Measurements from ENCODE around the gene ZBTB17. TPM values are rescaled to one million over a fixed set of nuclear protein-coding genes. Genes with fewer than 3 reads are reported as not detected.
"Not testable (repeated sequence)": the region's sequence is repeated elsewhere in the genome, so short reads cannot be mapped to it uniquely, and the experiment has no call there.

ZBTB17 gene
- total RNA-seq, 2 donors from 2014 or later = 28.2 to 50.8 TPM

DNA sequence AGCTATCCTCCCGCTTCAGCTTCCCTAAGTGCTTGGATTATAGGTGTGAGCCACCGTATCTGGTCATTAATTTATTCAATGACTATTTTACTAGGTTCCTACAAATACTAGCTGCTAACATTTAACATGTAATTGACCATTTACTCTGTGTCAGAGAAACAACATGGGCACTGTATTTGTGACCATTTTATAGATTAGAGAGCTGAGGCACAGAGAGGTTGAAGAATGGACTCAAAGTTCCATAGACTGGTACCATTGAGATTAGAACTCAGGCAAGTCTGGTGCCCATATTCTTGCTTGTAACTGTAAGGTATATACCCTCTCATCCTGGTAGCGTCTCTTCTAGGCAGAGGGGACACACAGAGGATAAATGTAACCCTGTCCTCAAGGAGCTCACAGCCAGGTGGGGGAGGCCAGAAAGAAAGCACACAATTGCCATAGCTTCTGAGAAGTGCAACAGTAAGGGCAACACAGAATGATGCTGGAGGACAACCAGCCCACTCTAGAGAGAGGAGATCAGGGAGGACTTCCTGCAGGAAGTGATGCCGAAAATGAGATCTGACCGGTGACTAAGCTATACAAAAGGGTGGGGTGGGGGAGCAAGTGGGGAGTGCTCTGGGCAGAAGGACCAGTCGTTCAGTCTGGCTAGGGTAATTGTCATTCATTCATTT lies 31.9 kb upstream of the ZBTB17 start:
- WGBS = 74% methylated on average over 6 of the region's 6 CpGs
- H3K27ac ChIP-seq = no peak overlapping the region
- no peaks in the 10 kb centered on the region for H3K9me3 ChIP-seq
- DNase-seq (ENCODE audit: low spot score) = no peak
- H3K4me1 ChIP-seq (replicated peaks) = no peaks in the 10 kb centered on the region
- TF ChIP-seq POLR2AphosphoS5 (IDR thresholded peaks at IDR 0.05) = no peak
- TF ChIP-seq CTCF (IDR thresholded peaks at IDR 0.05) = no peak
- TF ChIP-seq POLR2A (IDR thresholded peaks at IDR 0.05) = no peak
- H3K36me3 ChIP-seq = no peaks in the 10 kb centered on the region
- intact Hi-C loops (cut with DNase I) = loop anchor here (5.0 kb wide), 1 partner anchor 49 kb away; no protein-coding TSS in a partner anchor
- no peaks in the 10 kb centered on the region for H3K27me3 ChIP-seq (replicated peaks; ENCODE audit: insufficient read depth)
- no peak overlapping the region for H3K4me3 ChIP-seq

DNA sequence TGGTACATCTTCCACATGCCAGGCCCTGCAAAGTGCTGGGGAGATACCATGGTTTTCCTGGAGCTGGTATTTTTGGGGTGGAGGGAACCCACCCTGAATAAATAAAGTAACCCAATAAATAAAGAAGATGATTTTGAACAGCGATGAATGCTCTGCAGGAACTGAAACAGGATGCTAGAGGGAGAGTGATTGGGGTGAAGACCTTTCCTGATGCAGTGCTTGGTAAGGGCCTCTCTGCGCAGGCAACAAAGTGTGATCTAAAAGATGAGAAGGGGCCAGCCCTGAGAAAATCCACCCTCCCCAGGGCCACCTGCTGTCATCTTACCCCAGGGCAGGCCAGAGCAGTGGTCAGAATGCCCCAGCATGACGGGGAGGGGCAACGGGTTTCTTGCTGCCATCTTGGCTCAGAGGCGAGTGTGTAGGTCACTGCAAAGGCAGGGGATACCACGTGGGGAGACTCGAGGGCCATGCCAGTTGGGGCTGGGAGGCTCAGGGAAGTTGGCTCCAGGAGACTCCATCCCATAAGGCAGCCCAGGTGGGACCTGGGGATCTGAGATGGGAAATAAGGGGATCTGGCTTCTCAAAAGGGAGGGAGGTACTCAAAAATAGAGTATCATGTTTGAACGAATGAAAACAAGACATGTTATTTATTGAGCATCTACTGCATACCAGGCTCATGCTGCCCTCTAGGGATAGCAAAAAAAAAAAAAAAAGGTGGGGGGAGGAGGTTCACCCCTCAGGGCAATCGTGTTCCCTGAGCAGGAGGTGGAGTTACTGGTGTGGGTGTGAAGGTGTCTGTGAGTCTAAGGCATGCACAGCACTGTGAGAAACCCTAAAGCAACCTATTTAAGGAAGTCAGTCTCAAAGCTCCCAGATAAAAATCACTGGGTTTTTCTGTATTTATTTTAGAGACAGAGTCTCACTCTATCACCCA lies 30.9 kb upstream of the ZBTB17 start:
- Histone ChIP-seq H3K4me3 (no peak overlapping the region), H3K27ac (no peak overlapping the region), H3K9me3 (no peaks in the 10 kb centered on the region), H3K27me3 (replicated peaks; ENCODE audit: insufficient read depth) (no peaks in the 10 kb centered on the region), H3K4me1 (replicated peaks) (no peaks in the 10 kb centered on the region), H3K36me3 (no peaks in the 10 kb centered on the region)
- no peak for TF ChIP-seq POLR2AphosphoS5 (IDR thresholded peaks at IDR 0.05)
- no peak for TF ChIP-seq POLR2A (IDR thresholded peaks at IDR 0.05)
- TF ChIP-seq CTCF (IDR thresholded peaks at IDR 0.05) = no peak
- intact Hi-C loops (cut with DNase I) = loop anchor here (5.0 kb wide), 1 partner anchor 50 kb away; no protein-coding TSS in a partner anchor
- no peak for DNase-seq (ENCODE audit: low spot score)
- 61% methylated on average over 9 of the region's 9 CpGs for WGBS

GRCh38 chr1:16006010-16006409 lies 30.1 kb upstream of the ZBTB17 start:
- WGBS = 78% methylated on average over 11 of the region's 11 CpGs
- no peaks in the 10 kb centered on the region for H3K4me1 ChIP-seq (replicated peaks)
- no peaks in the 10 kb centered on the region for H3K27me3 ChIP-seq (replicated peaks; ENCODE audit: insufficient read depth)
- H3K27ac ChIP-seq = no peak overlapping the region
- no peak for TF ChIP-seq CTCF (IDR thresholded peaks at IDR 0.05)
- TF ChIP-seq POLR2AphosphoS5 (IDR thresholded peaks at IDR 0.05) = no peak
- no peak for TF ChIP-seq POLR2A (IDR thresholded peaks at IDR 0.05)
- no peaks in the 10 kb centered on the region for H3K9me3 ChIP-seq
- intact Hi-C loops (cut with DNase I) = loop anchor here (5.0 kb wide), 1 partner anchor 51 kb away; no protein-coding TSS in a partner anchor
- DNase-seq (ENCODE audit: low spot score) = no peak
- no peaks in the 10 kb centered on the region for H3K36me3 ChIP-seq
- no peak overlapping the region for H3K4me3 ChIP-seq

GRCh38 chr1:16005597-16005996 lies 29.7 kb upstream of the ZBTB17 start:
- Histone ChIP-seq H3K4me3 (no peak overlapping the region), H3K36me3 (no peaks in the 10 kb centered on the region), H3K27ac (no peak overlapping the region), H3K27me3 (replicated peaks; ENCODE audit: insufficient read depth) (no peaks in the 10 kb centered on the region), H3K4me1 (replicated peaks) (no peaks in the 10 kb centered on the region), H3K9me3 (no peaks in the 10 kb centered on the region)
- intact Hi-C loops (cut with DNase I) = loop anchor here (5.0 kb wide), 1 partner anchor 52 kb away; no protein-coding TSS in a partner anchor
- DNase-seq (ENCODE audit: low spot score) = no peak
- TF ChIP-seq POLR2A (IDR thresholded peaks at IDR 0.05) (no peak), POLR2AphosphoS5 (IDR thresholded peaks at IDR 0.05) (no peak), CTCF (IDR thresholded peaks at IDR 0.05) (no peak)
- 93% methylated on average over 5 of the region's 5 CpGs for WGBS

DNA sequence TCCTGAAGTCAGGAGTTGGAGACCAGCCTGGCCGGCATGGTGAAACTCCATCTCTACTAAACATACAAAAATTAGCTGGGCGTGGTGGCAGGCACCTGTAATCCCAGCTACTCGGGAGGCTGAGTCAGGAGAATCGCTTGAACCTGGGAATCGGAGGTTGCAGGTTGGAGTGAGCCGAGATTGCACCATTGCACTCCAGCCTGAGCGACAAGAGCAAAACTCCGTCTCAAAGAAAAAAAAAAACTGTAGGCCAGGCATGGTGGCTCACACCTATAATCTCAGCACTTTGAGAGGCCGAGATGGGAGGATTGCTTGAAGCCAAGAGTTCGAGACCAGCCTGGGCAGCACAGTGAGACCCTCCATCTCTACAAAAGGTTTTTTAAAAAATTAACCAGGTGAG lies 25.4 kb upstream of the ZBTB17 start:
- H3K36me3 ChIP-seq; H3K27ac ChIP-seq; H3K4me1 ChIP-seq (replicated peaks); H3K27me3 ChIP-seq (replicated peaks; ENCODE audit: insufficient read depth); H3K4me3 ChIP-seq; intact Hi-C loops (cut with DNase I); DNase-seq (ENCODE audit: low spot score); H3K9me3 ChIP-seq: not testable (repeated sequence)
- 97% methylated on average over 10 of the region's 10 CpGs for WGBS

All from prostate gland (tissue), 2 donors.